ENCODE measurements around the gene TNFRSF1A. TPM values are rescaled to one million over a fixed set of nuclear protein-coding genes. Genes with fewer than 3 reads are reported as not detected.

Gene TNFRSF1A
- total and polyA plus RNA-seq, 9 of the 15 experiments (the other 6 are each of a cell fraction or from before 2014, with no cell fraction given), result 0.76 to 43.5 (median 30.0) TPM

DNA sequence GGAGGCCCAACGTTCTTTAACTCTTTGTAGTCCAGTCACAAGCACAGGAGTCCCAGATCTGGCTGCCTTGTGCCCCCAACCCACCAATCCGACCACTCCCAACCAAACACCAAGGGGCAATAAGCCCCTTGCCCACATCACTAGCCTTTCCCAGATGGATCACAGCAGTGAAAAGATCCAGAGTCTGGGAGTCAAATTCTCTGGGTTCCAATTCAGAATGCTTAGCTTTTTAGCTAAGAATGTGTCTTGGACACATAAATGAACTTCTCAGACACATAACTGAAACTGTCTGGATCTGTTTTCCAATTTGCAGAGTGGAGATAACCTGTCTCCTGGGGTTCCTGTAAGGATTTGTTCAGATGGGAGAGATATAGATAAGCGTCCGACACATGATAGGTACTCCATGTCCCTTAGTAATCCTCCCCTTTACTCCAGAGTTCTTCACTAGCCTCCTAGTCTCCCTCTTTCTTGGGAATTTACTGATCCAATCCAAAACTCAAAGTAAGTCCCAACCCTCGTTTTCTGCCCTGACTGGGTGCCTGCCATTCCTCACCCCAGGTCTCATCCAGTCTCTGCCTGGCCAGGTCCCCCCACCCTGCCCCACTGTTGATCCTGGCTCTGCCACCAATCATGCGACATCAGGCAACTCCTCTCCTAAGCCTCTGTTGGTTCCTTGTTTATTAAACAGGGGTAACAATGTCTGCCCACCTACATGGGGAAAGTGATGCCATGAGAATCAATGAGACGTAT lies 439 bp upstream of the TNFRSF1A start (continued):
- 0 out of 2 replicates have a peak, but pooled peaks have one; percentile 45 for TF ChIP-seq NBN (IDR thresholded peaks at IDR 0.05; ENCODE audit: low read depth)
- TF ChIP-seq ZNF592 (IDR thresholded peaks at IDR 0.05), result 0 out of 2 replicates have a peak, but pooled peaks have one; percentile 56
- TF ChIP-seq SMARCA4 (IDR thresholded peaks at IDR 0.05), result 0 out of 2 replicates have a peak, but pooled peaks have one; percentile 48
- 0 out of 2 replicates have a peak, but pooled peaks have one; percentile 30 for TF ChIP-seq GATAD2B (IDR thresholded peaks at IDR 0.05; ENCODE audit: borderline replicate concordance)
- no peak for TF ChIP-seq PHB (CRISPR knock-in tag; IDR thresholded peaks at IDR 0.05)
- peak; percentile 88 for TF ChIP-seq ZNF263 (CRISPR knock-in tag; IDR thresholded peaks at IDR 0.05; ENCODE audit: borderline replicate concordance)
- peak; percentile 81; the same call in 1 of the 2 replicates for TF ChIP-seq GATAD2A (IDR thresholded peaks at IDR 0.05)
- peak; percentile 83 for TF ChIP-seq CEBPB (tag; IDR thresholded peaks at IDR 0.05)
- no peak for TF ChIP-seq ZFX (CRISPR knock-in tag; IDR thresholded peaks at IDR 0.05)
- TF ChIP-seq ZNF274 (IDR thresholded peaks at IDR 0.05; ENCODE audit: borderline replicate concordance, low read depth, low read length), result no peak

Measured in K562 (cell line).